ENCODE results near the gene RHOT1. TPM values are rescaled to one million over a fixed set of nuclear protein-coding genes. Genes with fewer than 3 reads are reported as not detected.

RHOT1 gene
- total RNA-seq, 1 donor from 2014 or later = 17.2 TPM

DNA sequence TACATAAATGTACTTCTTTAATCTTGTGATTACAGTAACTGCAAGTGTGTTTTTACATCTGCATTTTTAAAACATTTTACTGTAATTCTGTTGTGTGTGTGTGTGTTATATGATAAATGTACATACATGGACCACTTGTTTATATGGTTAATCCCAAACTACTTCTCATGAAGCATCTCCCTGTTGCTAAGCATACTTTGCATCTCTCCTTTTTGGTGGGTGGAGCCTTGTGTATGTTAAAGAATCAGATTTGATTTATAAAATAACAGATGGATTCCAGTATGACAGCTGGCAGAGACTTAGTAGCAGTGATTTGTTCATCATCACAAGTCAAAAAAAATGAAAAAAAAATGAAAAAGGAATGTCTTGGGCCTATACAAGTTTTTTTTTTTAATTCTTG, 67.3 kb downstream of the RHOT1 start:
- Histone ChIP-seq H3K27ac (no peak overlapping the region), H3K4me3 (no peak overlapping the region), H3K4me1 (no peaks in the 10 kb centered on the region), H3K27me3 (no peaks in the 10 kb centered on the region), H3K9me3 (no peaks in the 10 kb centered on the region), H3K36me3 (peaks cover 13 to 55% of the 10 kb centered on the region in 2 donors)
- no peak for DNase-seq (ENCODE audit: low spot score in 2 of 2)
- intact Hi-C loops (cut with DNase I) = no loop called here
- TF ChIP-seq, protein P1, sequence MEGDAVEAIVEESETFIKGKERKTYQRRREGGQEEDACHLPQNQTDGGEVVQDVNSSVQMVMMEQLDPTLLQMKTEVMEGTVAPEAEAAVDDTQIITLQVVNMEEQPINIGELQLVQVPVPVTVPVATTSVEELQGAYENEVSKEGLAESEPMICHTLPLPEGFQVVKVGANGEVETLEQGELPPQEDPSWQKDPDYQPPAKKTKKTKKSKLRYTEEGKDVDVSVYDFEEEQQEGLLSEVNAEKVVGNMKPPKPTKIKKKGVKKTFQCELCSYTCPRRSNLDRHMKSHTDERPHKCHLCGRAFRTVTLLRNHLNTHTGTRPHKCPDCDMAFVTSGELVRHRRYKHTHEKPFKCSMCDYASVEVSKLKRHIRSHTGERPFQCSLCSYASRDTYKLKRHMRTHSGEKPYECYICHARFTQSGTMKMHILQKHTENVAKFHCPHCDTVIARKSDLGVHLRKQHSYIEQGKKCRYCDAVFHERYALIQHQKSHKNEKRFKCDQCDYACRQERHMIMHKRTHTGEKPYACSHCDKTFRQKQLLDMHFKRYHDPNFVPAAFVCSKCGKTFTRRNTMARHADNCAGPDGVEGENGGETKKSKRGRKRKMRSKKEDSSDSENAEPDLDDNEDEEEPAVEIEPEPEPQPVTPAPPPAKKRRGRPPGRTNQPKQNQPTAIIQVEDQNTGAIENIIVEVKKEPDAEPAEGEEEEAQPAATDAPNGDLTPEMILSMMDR (IDR thresholded peaks at IDR 0.05) = no peak

DNA sequence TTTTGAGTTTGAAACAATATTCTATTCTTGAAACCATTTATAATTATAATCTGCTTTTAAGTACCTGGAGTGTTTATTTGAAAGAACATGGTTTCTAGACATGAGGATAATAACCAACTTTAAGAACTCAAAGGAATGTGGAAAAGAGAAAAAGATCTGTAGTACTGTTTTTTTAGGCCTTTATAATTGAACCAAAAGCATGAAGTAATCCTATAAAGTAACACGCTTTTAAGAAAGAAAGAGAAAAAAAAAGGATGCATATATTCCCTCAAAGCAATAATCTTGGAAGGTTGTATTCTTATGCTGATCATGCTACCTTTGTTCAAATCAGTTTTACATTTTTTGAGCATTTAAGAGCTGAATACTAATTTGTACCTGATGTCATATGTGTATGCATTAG, 69.4 kb downstream of the RHOT1 start:
- no peak overlapping the region for H3K27ac ChIP-seq
- peaks cover 13 to 44% of the 10 kb centered on the region in 2 donors for H3K36me3 ChIP-seq
- DNase-seq (ENCODE audit: low spot score in 2 of 2) = no peak
- intact Hi-C loops (cut with DNase I) = no loop called here
- H3K4me3 ChIP-seq = no peak overlapping the region
- H3K27me3 ChIP-seq = no peaks in the 10 kb centered on the region
- no peaks in the 10 kb centered on the region for H3K4me1 ChIP-seq
- TF ChIP-seq, protein P1 (IDR thresholded peaks at IDR 0.05) = no peak
- no peaks in the 10 kb centered on the region for H3K9me3 ChIP-seq

DNA sequence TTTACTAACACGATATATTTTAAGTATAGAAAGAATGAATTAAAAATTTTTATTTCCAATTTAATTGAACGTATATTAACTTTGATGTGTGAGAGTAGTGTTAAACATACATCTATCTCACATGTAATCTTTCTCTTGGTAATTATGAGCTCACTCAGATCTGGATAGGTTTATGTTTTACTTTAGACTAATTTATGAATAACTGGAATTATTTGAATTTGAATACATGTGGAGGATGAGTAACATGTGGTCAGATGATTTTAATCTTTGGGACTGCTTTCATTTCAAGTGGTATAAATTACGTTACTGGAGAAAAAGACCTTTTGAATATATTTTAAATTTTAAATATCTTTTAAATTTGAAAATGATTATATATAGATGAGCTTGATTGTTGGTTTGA, 73.4 kb downstream of the RHOT1 start:
- no peaks in the 10 kb centered on the region for H3K27me3 ChIP-seq
- no peak overlapping the region for H3K4me3 ChIP-seq
- no peaks in the 10 kb centered on the region for H3K4me1 ChIP-seq
- H3K27ac ChIP-seq = no peak overlapping the region
- no peak for DNase-seq (ENCODE audit: low spot score in 2 of 2)
- TF ChIP-seq, protein P1 (IDR thresholded peaks at IDR 0.05) = no peak
- intact Hi-C loops (cut with DNase I) = no loop called here
- no peaks in the 10 kb centered on the region for H3K9me3 ChIP-seq
- peaks cover 7 to 8% of the 10 kb centered on the region in 2 donors for H3K36me3 ChIP-seq

DNA sequence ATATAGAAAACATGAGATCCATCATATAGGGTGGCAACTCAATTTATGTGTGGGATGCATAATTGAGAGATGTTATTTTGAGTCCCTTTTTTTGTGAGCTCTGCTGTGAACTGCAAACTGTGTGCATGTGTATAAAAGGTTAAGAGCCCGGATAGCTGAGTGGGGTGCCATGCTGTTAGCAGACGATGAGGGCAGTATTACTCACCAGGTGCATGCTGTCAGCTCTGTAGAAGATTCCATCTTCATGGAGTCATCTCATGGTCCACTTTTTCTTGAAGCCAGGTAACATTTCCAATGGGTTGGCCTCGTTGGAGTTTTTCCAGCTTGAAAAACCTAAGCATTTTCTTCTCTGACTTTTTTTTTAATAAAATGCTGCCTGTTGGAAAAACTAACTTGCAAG, 80.3 kb downstream of the RHOT1 start:
- no peak for DNase-seq (ENCODE audit: low spot score in 2 of 2)
- Histone ChIP-seq H3K4me3 (no peak overlapping the region), H3K4me1 (no peaks in the 10 kb centered on the region), H3K27me3 (no peaks in the 10 kb centered on the region), H3K27ac (no peak overlapping the region), H3K36me3 (peaks cover 0 to 12% of the 10 kb centered on the region in 2 donors), H3K9me3 (no peaks in the 10 kb centered on the region)
- TF ChIP-seq, protein P1 (IDR thresholded peaks at IDR 0.05) = no peak
- intact Hi-C loops (cut with DNase I) = no loop called here

DNA sequence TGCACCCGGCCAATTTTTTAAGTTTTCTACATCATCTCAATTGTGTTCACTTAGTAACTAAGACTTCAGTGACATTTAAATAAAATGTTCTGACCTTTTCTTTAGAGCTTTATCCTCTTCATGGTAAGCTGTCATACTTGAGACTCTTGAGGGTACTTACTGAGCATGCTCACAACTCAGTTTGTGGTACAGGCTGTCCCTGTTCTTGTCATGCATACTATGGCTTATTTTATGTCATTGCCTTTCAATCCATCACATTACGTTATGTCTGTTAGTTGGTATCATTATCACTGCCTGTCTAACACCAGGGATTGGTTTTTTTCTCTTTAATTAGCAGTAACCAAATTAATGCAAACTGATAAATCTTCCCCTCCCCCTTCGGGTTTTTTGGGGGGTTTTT, 81.4 kb downstream of the RHOT1 start:
- TF ChIP-seq, protein P1 (IDR thresholded peaks at IDR 0.05) = no peak
- Histone ChIP-seq H3K9me3 (no peaks in the 10 kb centered on the region), H3K36me3 (peaks cover 0 to 16% of the 10 kb centered on the region in 2 donors), H3K27me3 (no peaks in the 10 kb centered on the region), H3K4me1 (no peaks in the 10 kb centered on the region), H3K27ac (no peak overlapping the region), H3K4me3 (no peak overlapping the region)
- intact Hi-C loops (cut with DNase I) = no loop called here
- DNase-seq (ENCODE audit: low spot score in 2 of 2) = no peak

DNA sequence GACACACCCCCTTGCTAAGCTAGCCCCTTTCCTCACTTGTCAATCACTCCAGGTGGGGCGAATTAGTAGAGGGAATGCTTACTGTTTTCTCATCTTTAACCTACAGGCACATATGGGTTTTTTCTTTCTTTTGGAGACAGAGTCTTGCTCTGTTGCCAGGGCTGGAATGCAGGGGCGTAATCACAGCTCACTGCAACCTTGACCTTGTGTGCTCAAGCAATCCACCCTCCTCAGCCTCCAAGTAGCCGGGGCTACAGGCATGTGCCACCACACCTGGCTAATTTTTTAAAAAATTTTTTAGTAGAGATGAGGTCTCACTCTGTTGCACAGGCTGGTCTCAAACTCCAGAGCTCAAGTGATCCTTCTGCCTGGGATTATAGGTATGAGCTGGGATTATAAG, 84.6 kb downstream of the RHOT1 start:
- Histone ChIP-seq H3K4me3 (no peak overlapping the region), H3K9me3 (no peaks in the 10 kb centered on the region), H3K27ac (no peak overlapping the region), H3K27me3 (no peaks in the 10 kb centered on the region), H3K4me1 (no peaks in the 10 kb centered on the region), H3K36me3 (peaks cover 0 to 16% of the 10 kb centered on the region in 2 donors)
- intact Hi-C loops (cut with DNase I) = no loop called here
- no peak for DNase-seq (ENCODE audit: low spot score in 2 of 2)
- TF ChIP-seq, protein P1 (IDR thresholded peaks at IDR 0.05) = no peak

All from ascending aorta (tissue), 2 donors.